ENCODE results near the gene RPL15. TPM values are rescaled to one million over a fixed set of nuclear protein-coding genes. Genes with fewer than 3 reads are reported as not detected.

RPL15 gene
- total RNA-seq, 1 donor from 2014 or later = 1,629 TPM

GRCh38 chr3:23894254-23895061 is 22.5 kb upstream of the RPL15 start:
- Mint-ChIP-seq H3K27ac (ENCODE audit: unreplicated experiment) (peak overlapping the region; percentile 2), H3K9me3 (ENCODE audit: unreplicated experiment) (peaks cover 5% of the 10 kb centered on the region), H3K36me3 (ENCODE audit: low read depth, unreplicated experiment) (peaks cover 32% of the 10 kb centered on the region), H3K4me1 (ENCODE audit: low read depth, unreplicated experiment) (no peaks in the 10 kb centered on the region), H3K4me3 (ENCODE audit: unreplicated experiment) (no peak overlapping the region), H3K27me3 (ENCODE audit: low read depth, unreplicated experiment) (no peaks in the 10 kb centered on the region)
- Histone ChIP-seq H3K27me3 (ENCODE audit: insufficient read depth, low read length) (no peaks in the 10 kb centered on the region), H3K4me1 (ENCODE audit: insufficient read depth, low read length) (no peaks in the 10 kb centered on the region), H2AFZ (ENCODE audit: low read depth, low read length) (no peak overlapping the region), H3K79me2 (ENCODE audit: insufficient read depth, low read length) (no peaks in the 10 kb centered on the region), H3K27ac (ENCODE audit: low read depth, low read length) (no peak overlapping the region), H4K20me1 (ENCODE audit: insufficient read depth, low read length) (peaks cover 18% of the 10 kb centered on the region), H3K36me3 (ENCODE audit: insufficient read depth, low read length) (peaks cover 7% of the 10 kb centered on the region), H3K9me3 (ENCODE audit: insufficient read depth, low read depth, low read length) (no peaks in the 10 kb centered on the region), H3K9ac (ENCODE audit: low read length) (no peak overlapping the region), H3K4me2 (ENCODE audit: low read length) (no peak overlapping the region), H3K4me3 (ENCODE audit: insufficient read depth, low read depth, low read length) (no peak overlapping the region)
- FAIRE-seq (no peak), DNase-seq (ENCODE audit: low read depth) (no peak)
- no peak for TF ChIP-seq EZH2 (IDR thresholded peaks at IDR 0.05; ENCODE audit: insufficient read depth, low read length)
- no peak for TF ChIP-seq CTCF (IDR thresholded peaks at IDR 0.05; ENCODE audit: insufficient read depth, low read depth, low read length)

GRCh38 chr3:23895181-23895580 is 21.8 kb upstream of the RPL15 start:
- Histone ChIP-seq H2AFZ (ENCODE audit: low read depth, low read length) (no peak overlapping the region), H3K36me3 (ENCODE audit: insufficient read depth, low read length) (peaks cover 7% of the 10 kb centered on the region), H3K4me1 (ENCODE audit: insufficient read depth, low read length) (no peaks in the 10 kb centered on the region), H3K9me3 (ENCODE audit: insufficient read depth, low read depth, low read length) (no peaks in the 10 kb centered on the region), H3K4me2 (ENCODE audit: low read length) (no peak overlapping the region), H3K79me2 (ENCODE audit: insufficient read depth, low read length) (no peaks in the 10 kb centered on the region), H3K4me3 (ENCODE audit: insufficient read depth, low read depth, low read length) (no peak overlapping the region), H3K27me3 (ENCODE audit: insufficient read depth, low read length) (no peaks in the 10 kb centered on the region), H3K27ac (ENCODE audit: low read depth, low read length) (no peak overlapping the region), H4K20me1 (ENCODE audit: insufficient read depth, low read length) (peaks cover 14% of the 10 kb centered on the region), H3K9ac (ENCODE audit: low read length) (no peak overlapping the region)
- TF ChIP-seq CTCF (IDR thresholded peaks at IDR 0.05; ENCODE audit: insufficient read depth, low read depth, low read length) (no peak), EZH2 (IDR thresholded peaks at IDR 0.05; ENCODE audit: insufficient read depth, low read length) (no peak)
- Mint-ChIP-seq H3K4me3 (ENCODE audit: unreplicated experiment) (no peak overlapping the region), H3K9me3 (ENCODE audit: unreplicated experiment) (peaks cover 5% of the 10 kb centered on the region), H3K36me3 (ENCODE audit: low read depth, unreplicated experiment) (peaks cover 35% of the 10 kb centered on the region), H3K27me3 (ENCODE audit: low read depth, unreplicated experiment) (no peaks in the 10 kb centered on the region), H3K4me1 (ENCODE audit: low read depth, unreplicated experiment) (no peaks in the 10 kb centered on the region), H3K27ac (ENCODE audit: unreplicated experiment) (no peak overlapping the region)
- no peak for FAIRE-seq
- no peak for DNase-seq (ENCODE audit: low read depth)

- Histone ChIP-seq H3K4me1 (ENCODE audit: insufficient read depth, low read length) (no peaks in the 10 kb centered on the region), H3K4me2 (ENCODE audit: low read length) (no peak overlapping the region), H3K27ac (ENCODE audit: low read depth, low read length) (no peak overlapping the region), H3K9me3 (ENCODE audit: insufficient read depth, low read depth, low read length) (no peaks in the 10 kb centered on the region), H3K4me3 (ENCODE audit: insufficient read depth, low read depth, low read length) (no peak overlapping the region), H3K27me3 (ENCODE audit: insufficient read depth, low read length) (no peaks in the 10 kb centered on the region), H4K20me1 (ENCODE audit: insufficient read depth, low read length) (no peaks in the 10 kb centered on the region), H3K9ac (ENCODE audit: low read length) (no peak overlapping the region), H3K79me2 (ENCODE audit: insufficient read depth, low read length) (no peaks in the 10 kb centered on the region), H2AFZ (ENCODE audit: low read depth, low read length) (no peak overlapping the region), H3K36me3 (ENCODE audit: insufficient read depth, low read length) (peaks cover 4% of the 10 kb centered on the region)
- H3K4me3 Mint-ChIP-seq (ENCODE audit: unreplicated experiment) = no peak overlapping the region
- peaks cover 21% of the 10 kb centered on the region for H3K36me3 Mint-ChIP-seq (ENCODE audit: low read depth, unreplicated experiment)
- no peaks in the 10 kb centered on the region for H3K27me3 Mint-ChIP-seq (ENCODE audit: low read depth, unreplicated experiment)
- FAIRE-seq = no peak
- no peaks in the 10 kb centered on the region for H3K4me1 Mint-ChIP-seq (ENCODE audit: low read depth, unreplicated experiment)
- H3K9me3 Mint-ChIP-seq (ENCODE audit: unreplicated experiment) = peaks cover 8% of the 10 kb centered on the region
- H3K27ac Mint-ChIP-seq (ENCODE audit: unreplicated experiment) = no peak overlapping the region
- TF ChIP-seq EZH2 (IDR thresholded peaks at IDR 0.05; ENCODE audit: insufficient read depth, low read length) (no peak), CTCF (IDR thresholded peaks at IDR 0.05; ENCODE audit: insufficient read depth, low read depth, low read length) (no peak)
- DNase-seq (ENCODE audit: low read depth) = no peak
These were observed 16.2 kb upstream of the RPL15 start for GRCh38 chr3:23900744-23901143.

Measured in astrocyte (in vitro differentiated cells and primary cell).